GM12874 (cell line): ENCODE measurements around the gene SIN3A.

ENCODE experiments used
- TF ChIP-seq, protein P1 (sequence below): IDR thresholded peaks from 2 replicates; pipeline ENCODE4 v1.5.1; 2011; ENCODE audit warnings: low read depth, mild to moderate bottlenecking, control low read depth, low read length, moderate library complexity; ENCODE audit not compliant: insufficient read depth

SIN3A gene

DNA sequence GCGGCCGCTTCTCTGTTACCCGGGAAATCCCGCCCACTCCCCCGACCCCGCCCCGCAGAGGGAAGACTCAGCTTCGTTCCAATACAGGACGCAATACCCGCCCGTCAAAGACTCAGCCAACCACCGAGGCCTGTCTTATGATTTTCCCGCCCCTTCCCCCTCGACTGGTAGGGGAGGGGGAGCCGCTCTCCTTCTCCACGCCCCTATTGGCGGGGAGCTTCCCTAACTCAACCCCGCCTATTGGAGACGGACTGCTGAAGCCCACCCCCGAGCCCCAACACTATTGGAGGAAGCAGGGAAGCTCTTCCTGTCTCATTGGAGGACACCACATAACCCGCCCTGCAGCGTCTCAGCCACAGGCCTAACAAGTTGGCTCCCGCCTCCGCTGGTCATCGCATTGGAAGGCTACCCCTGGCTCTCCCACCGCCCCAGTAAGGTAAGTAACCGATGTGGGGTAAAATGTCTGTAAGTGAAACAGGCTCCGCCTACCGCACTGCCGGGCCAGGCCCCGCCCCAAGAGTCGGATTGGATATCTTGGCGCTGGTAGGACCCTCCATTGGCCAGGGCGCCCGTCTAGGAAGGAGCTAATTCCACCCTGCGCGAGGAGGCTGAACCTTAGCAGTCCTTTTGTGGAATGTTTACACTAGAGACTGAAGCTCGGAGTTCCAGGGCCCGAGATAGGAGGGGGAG is at the start of gene SIN3A:
Gene SIN3A (minus strand): TSS at position 17 of the 690 bp plus-strand sequence. CDS start 21,315 bp downstream, outside the sequence.
- TF ChIP-seq, protein P1, sequence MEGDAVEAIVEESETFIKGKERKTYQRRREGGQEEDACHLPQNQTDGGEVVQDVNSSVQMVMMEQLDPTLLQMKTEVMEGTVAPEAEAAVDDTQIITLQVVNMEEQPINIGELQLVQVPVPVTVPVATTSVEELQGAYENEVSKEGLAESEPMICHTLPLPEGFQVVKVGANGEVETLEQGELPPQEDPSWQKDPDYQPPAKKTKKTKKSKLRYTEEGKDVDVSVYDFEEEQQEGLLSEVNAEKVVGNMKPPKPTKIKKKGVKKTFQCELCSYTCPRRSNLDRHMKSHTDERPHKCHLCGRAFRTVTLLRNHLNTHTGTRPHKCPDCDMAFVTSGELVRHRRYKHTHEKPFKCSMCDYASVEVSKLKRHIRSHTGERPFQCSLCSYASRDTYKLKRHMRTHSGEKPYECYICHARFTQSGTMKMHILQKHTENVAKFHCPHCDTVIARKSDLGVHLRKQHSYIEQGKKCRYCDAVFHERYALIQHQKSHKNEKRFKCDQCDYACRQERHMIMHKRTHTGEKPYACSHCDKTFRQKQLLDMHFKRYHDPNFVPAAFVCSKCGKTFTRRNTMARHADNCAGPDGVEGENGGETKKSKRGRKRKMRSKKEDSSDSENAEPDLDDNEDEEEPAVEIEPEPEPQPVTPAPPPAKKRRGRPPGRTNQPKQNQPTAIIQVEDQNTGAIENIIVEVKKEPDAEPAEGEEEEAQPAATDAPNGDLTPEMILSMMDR: no peak

- TF ChIP-seq, protein P1: no peak
These were observed 42.2 kb upstream of the SIN3A start for GRCh38 chr15:75493732-75494131.

DNA sequence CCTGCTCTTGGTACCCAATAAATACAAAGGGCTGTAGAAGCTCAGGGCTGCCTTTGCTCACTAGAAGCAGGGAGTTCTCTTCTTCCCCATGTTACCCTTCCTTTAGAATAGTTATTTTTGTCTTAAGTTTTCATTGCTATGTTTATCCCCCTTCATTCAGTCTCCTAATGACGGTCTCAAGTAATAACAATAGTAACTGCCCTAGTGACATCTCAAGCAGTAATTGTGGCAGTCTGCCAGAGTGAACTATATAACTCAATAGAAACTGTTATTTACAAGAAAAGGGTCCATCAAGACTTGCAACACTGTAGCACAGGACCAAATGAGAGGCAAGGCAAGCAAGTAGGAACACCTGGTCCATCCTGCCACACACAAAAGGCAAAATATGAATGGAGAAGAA is 32.5 kb upstream of the SIN3A start:
- TF ChIP-seq, protein P1: no peak

- TF ChIP-seq, protein P1: no peak
These were observed 31.6 kb upstream of the SIN3A start for GRCh38 chr15:75483106-75483505.

- TF ChIP-seq, protein P1: no peak
These were observed 28.2 kb upstream of the SIN3A start for GRCh38 chr15:75479670-75480069.

- TF ChIP-seq, protein P1: no peak
These were observed 17.6 kb upstream of the SIN3A start for GRCh38 chr15:75468913-75469598.

GRCh38 chr15:75460646-75461045 is 9.2 kb upstream of the SIN3A start:
- TF ChIP-seq, protein P1: no peak
